Caco-2 (cell line): ENCODE measurements around the gene KRTAP12-1. TPM values are rescaled to one million over a fixed set of nuclear protein-coding genes. Genes with fewer than 3 reads are reported as not detected.
"Not testable (repeated sequence)": the region's sequence is repeated elsewhere in the genome, so short reads cannot be mapped to it uniquely, and the experiment has no call there.

Source experiments
- BruUV-seq: library from RNA; stranded (reverse); fragments of 400-500 nt; replicated peaks from 2 replicates; lab custom pipeline; 2021; lab: Mats Ljungman, UMichigan
- CTCF ChIA-PET: fragments of 300-600 bp; sonication (Branson Sonifier 250); formaldehyde crosslinking; loops from one replicate; lab custom pipeline; 2022; ENCODE audit warnings: antibody characterized with exemption; lab: Charles Lee
- POLR2A ChIA-PET: fragments of 300-600 bp; sonication (Branson Sonifier 250); formaldehyde crosslinking; loops from one replicate; lab custom pipeline; 2022; ENCODE audit warnings: antibody characterized with exemption; lab: Charles Lee
- DNase-seq, 2 experiments: peaks; one replicate each; pipeline versions ENCODE4 v3.0.0 to v3.0.0-alpha.2; 2020 to 2022
- H3K27me3 ChIP-seq: replicated peaks from 2 replicates; pipeline ENCODE4 v1.6.0; 2011; ENCODE audit warnings: low read length; ENCODE audit not compliant: control insufficient read depth, insufficient read depth
- H3K36me3 ChIP-seq: 2 replicates; pipeline ENCODE4 v1.5.1; 2011; ENCODE audit warnings: low read length; ENCODE audit not compliant: control insufficient read depth, insufficient read depth
- H3K4me1 ChIP-seq: fragments of 250-450 bp; sonication (Bioruptor Pico); 2 replicates; pipeline ENCODE4 v1.5.1; 2020; ENCODE audit warnings: mild to moderate bottlenecking
- H3K4me3 ChIP-seq: 2 replicates; pipeline ENCODE4 v1.5.1; 2011; ENCODE audit warnings: low read depth, mild to moderate bottlenecking, control low read depth, low read length
- H3K9me3 ChIP-seq: fragments of 250-450 bp; sonication (Bioruptor Pico); 2 replicates; pipeline ENCODE4 v1.5.1; 2020; ENCODE audit warnings: mild to moderate bottlenecking, moderate library complexity
- H3K27ac Mint-ChIP-seq: one replicate; pipeline ENCODE4 v1.8.0; 2022; ENCODE audit warnings: mixed read lengths; ENCODE audit not compliant: unreplicated experiment
- H3K27me3 Mint-ChIP-seq: one replicate; pipeline ENCODE4 v1.8.0; 2022; ENCODE audit warnings: mixed read lengths; ENCODE audit not compliant: insufficient read depth, unreplicated experiment
- H3K36me3 Mint-ChIP-seq: one replicate; pipeline ENCODE4 v1.8.0; 2022; ENCODE audit warnings: mild to moderate bottlenecking, mixed read lengths; ENCODE audit not compliant: insufficient read depth, unreplicated experiment
- H3K4me1 Mint-ChIP-seq: one replicate; pipeline ENCODE4 v1.8.0; 2022; ENCODE audit warnings: low read depth, mixed read lengths; ENCODE audit not compliant: unreplicated experiment
- H3K4me3 Mint-ChIP-seq: one replicate; pipeline ENCODE4 v1.8.0; 2022; ENCODE audit warnings: mild to moderate bottlenecking, moderate library complexity, mixed read lengths; ENCODE audit not compliant: unreplicated experiment
- H3K9me3 Mint-ChIP-seq: one replicate; pipeline ENCODE4 v1.8.0; 2022; ENCODE audit warnings: mixed read lengths; ENCODE audit not compliant: unreplicated experiment
- CTCF ChIP-seq, 2 experiments: fragments of 200-600 bp in 1 of 2; IDR thresholded peaks; 1 replicate in 1 of 2; 2 replicates in 1 of 2; pipeline versions ENCODE4 v1.5.1 to v1.8.0; 2011 to 2022; ENCODE audit warnings: antibody characterized with exemption in 1 of 2, control low read depth in 1 of 2, inconsistent platforms in 1 of 2, low read depth in 1 of 2, low read length in 1 of 2, mild to moderate bottlenecking in 1 of 2, moderate library complexity in 1 of 2; ENCODE audit not compliant: insufficient read depth in 1 of 2, severe bottlenecking in 1 of 2, unreplicated experiment in 1 of 2
- intact Hi-C: fragments of 100-400 bp; cut with micrococcal nuclease; formaldehyde crosslinking; loops from one replicate; pipeline ENCODE4 v1.10.0; 2022; ENCODE audit not compliant: unreplicated experiment
- total RNA-seq: library from RNA; stranded (reverse); gene quantifications from 2 replicates; pipeline ENCODE4 v1.2.3, GENCODE V29; 2022

Gene KRTAP12-1
- total RNA-seq, 1 experiment from 2014 or later = not detected

GRCh38 chr21:44639331-44639655 lies 42.7 kb downstream of the KRTAP12-1 start:
- H3K4me1 ChIP-seq = no peaks in the 10 kb centered on the region
- POLR2A ChIA-PET = no interaction called here
- Mint-ChIP-seq H3K4me1 (no peaks in the 10 kb centered on the region), H3K36me3 (no peaks in the 10 kb centered on the region), H3K9me3 (peaks cover 41% of the 10 kb centered on the region), H3K27me3 (peaks cover 11% of the 10 kb centered on the region), H3K4me3 (no peak overlapping the region), H3K27ac (no peak overlapping the region)
- DNase-seq = no peak
- intact Hi-C loops = no loop called here
- no peaks in the 10 kb centered on the region for H3K27me3 ChIP-seq
- H3K4me3 ChIP-seq = no peak overlapping the region
- H3K9me3 ChIP-seq = no peaks in the 10 kb centered on the region; the same call in 1 of the 2 replicates
- H3K36me3 ChIP-seq = no peaks in the 10 kb centered on the region
- CTCF ChIA-PET = no interaction called here
- BruUV-seq = no TSS peak
- no peak for TF ChIP-seq CTCF (IDR thresholded peaks at IDR 0.05; ENCODE audit: insufficient read depth in 1 of 2, low read depth in 1 of 2, low read length in 1 of 2, severe bottlenecking in 1 of 2, unreplicated experiment in 1 of 2)

GRCh38 chr21:44638506-44639330 lies 43.2 kb downstream of the KRTAP12-1 start:
- peaks cover 41% of the 10 kb centered on the region for H3K9me3 Mint-ChIP-seq
- POLR2A ChIA-PET, H3K4me1 ChIP-seq, H3K36me3 ChIP-seq, intact Hi-C loops, H3K4me3 Mint-ChIP-seq, CTCF ChIA-PET, H3K27ac Mint-ChIP-seq, DNase-seq, H3K36me3 Mint-ChIP-seq, H3K27me3 ChIP-seq, H3K4me1 Mint-ChIP-seq, H3K9me3 ChIP-seq, BruUV-seq, H3K4me3 ChIP-seq: not testable (repeated sequence)
- peaks cover 12% of the 10 kb centered on the region for H3K27me3 Mint-ChIP-seq

GRCh38 chr21:44637851-44638348 lies 44.1 kb downstream of the KRTAP12-1 start:
- H3K36me3 Mint-ChIP-seq, H3K27me3 ChIP-seq, CTCF ChIA-PET, POLR2A ChIA-PET, DNase-seq, H3K27ac Mint-ChIP-seq, H3K4me1 ChIP-seq, H3K4me3 Mint-ChIP-seq, H3K36me3 ChIP-seq, H3K9me3 ChIP-seq, intact Hi-C loops, H3K4me3 ChIP-seq, H3K4me1 Mint-ChIP-seq, BruUV-seq: not testable (repeated sequence)
- H3K9me3 Mint-ChIP-seq = peaks cover 41% of the 10 kb centered on the region
- peaks cover 14% of the 10 kb centered on the region for H3K27me3 Mint-ChIP-seq

GRCh38 chr21:44637018-44637850 lies 44.7 kb downstream of the KRTAP12-1 start, which contains the start of gene KRTAP10-10:
Gene KRTAP10-10, plus strand, starts transcription at chr21:44637356. Its CDS starts 62 bp downstream, at chr21:44637418.
- Histone ChIP-seq H3K4me1 (no peaks in the 10 kb centered on the region), H3K9me3 (peaks cover 8% of the 10 kb centered on the region), H3K36me3 (no peaks in the 10 kb centered on the region), H3K4me3 (no peak within 1 kb of the TSS), H3K27me3 (no peaks in the 10 kb centered on the region)
- Mint-ChIP-seq H3K9me3 (peaks cover 40% of the 10 kb centered on the region), H3K4me1 (no peaks in the 10 kb centered on the region), H3K36me3 (no peaks in the 10 kb centered on the region), H3K27me3 (peaks cover 12% of the 10 kb centered on the region), H3K4me3 (no peak within 1 kb of the TSS), H3K27ac (no peak within 1 kb of the TSS)
- intact Hi-C loops = no loop called here
- POLR2A ChIA-PET = no interaction called here
- CTCF ChIA-PET = no interaction called here
- DNase-seq = no peak
- no peak for TF ChIP-seq CTCF (IDR thresholded peaks at IDR 0.05; ENCODE audit: insufficient read depth in 1 of 2, low read depth in 1 of 2, low read length in 1 of 2, severe bottlenecking in 1 of 2, unreplicated experiment in 1 of 2)
- BruUV-seq = no TSS peak
